IMR-90 (cell line): Measurements from ENCODE around the gene SLC38A6. TPM values are rescaled to one million over a fixed set of nuclear protein-coding genes. Genes with fewer than 3 reads are reported as not detected.

Experiments
- ATAC-seq: fragments of 200-7000 bp; cut with Tn5 transposase; 2 replicates; pipeline ENCODE4 v1.9.1; 2020; ENCODE audit warnings: low read depth, mild to moderate bottlenecking, moderate library complexity
- BruUV-seq: library from RNA; stranded (reverse); fragments of 400-500 nt; replicated peaks from 2 replicates; lab custom pipeline; 2021; lab: Mats Ljungman, UMichigan
- CTCF ChIA-PET: fragments of 300-600 bp; formaldehyde crosslinking; extraction: SDS; loops from one replicate; lab custom pipeline; 2021; ENCODE audit warnings: antibody characterized with exemption; lab: Yijun Ruan, JAX
- POLR2A ChIA-PET: fragments of 300-600 bp; sonication (Branson Sonifier 250); formaldehyde crosslinking; loops from one replicate; lab custom pipeline; 2022; ENCODE audit warnings: antibody characterized with exemption; ENCODE audit not compliant: unreplicated experiment; lab: Charles Lee
- DNase-seq: peaks from one replicate; pipeline ENCODE4 v3.0.0; 2013
- H2AFZ ChIP-seq: replicated peaks from 2 replicates; pipeline ENCODE3; 2013; ENCODE audit warnings: low read length, mild to moderate bottlenecking; ENCODE audit not compliant: poor library complexity
- H2AK5ac ChIP-seq: 2 replicates; pipeline ENCODE4 v1.6.1; 2013; ENCODE audit warnings: low read depth, low read length, inconsistent platforms
- H2AK9ac ChIP-seq: replicated peaks from 2 replicates; pipeline ENCODE3; 2013; ENCODE audit warnings: mild to moderate bottlenecking, low read depth, low read length, moderate library complexity; ENCODE audit not compliant: poor library complexity
- H2BK120ac ChIP-seq: 2 replicates; pipeline ENCODE4 v1.6.1; 2013; ENCODE audit warnings: low read depth, low read length, inconsistent platforms
- H2BK15ac ChIP-seq: 3 replicates; pipeline ENCODE4 v1.6.1; 2013; ENCODE audit warnings: low read depth, low read length, inconsistent platforms
- H2BK20ac ChIP-seq: 2 replicates; pipeline ENCODE4 v1.6.1; 2013; ENCODE audit warnings: low read depth, mild to moderate bottlenecking, inconsistent platforms, low read length, moderate library complexity
- H2BK5ac ChIP-seq: 2 replicates; pipeline ENCODE4 v1.6.1; 2013; ENCODE audit warnings: mild to moderate bottlenecking, low read depth, low read length, inconsistent platforms; ENCODE audit not compliant: poor library complexity, severe bottlenecking
- H3K14ac ChIP-seq: replicated peaks from 2 replicates; pipeline ENCODE4 v1.6.1; 2013; ENCODE audit warnings: low read depth, low read length, inconsistent platforms
- H3K18ac ChIP-seq: 2 replicates; pipeline ENCODE4 v1.6.1; 2013; ENCODE audit warnings: low read depth, low read length, control low read depth
- H3K23ac ChIP-seq: 2 replicates; pipeline ENCODE4 v1.6.1; 2013; ENCODE audit warnings: low read depth, low read length, inconsistent platforms
- H3K27ac ChIP-seq: 2 replicates; pipeline ENCODE4 v1.5.1; 2013; ENCODE audit warnings: mild to moderate bottlenecking, control low read depth, low read length; ENCODE audit not compliant: insufficient read depth
- H3K27me3 ChIP-seq: 2 replicates; pipeline ENCODE4 v1.6.1; 2013; ENCODE audit warnings: low read length; ENCODE audit not compliant: control insufficient read depth, insufficient read depth
- H3K36me3 ChIP-seq: 2 replicates; pipeline ENCODE4 v1.6.1; 2013; ENCODE audit warnings: low read length, mixed read lengths; ENCODE audit not compliant: control insufficient read depth, insufficient read depth
- H3K4ac ChIP-seq: 2 replicates; pipeline ENCODE4 v1.6.1; 2013; ENCODE audit warnings: low read depth, low read length, inconsistent platforms
- H3K4me1 ChIP-seq: 2 replicates; pipeline ENCODE4 v1.6.1; 2013; ENCODE audit warnings: low read length, mixed read lengths; ENCODE audit not compliant: control insufficient read depth, insufficient read depth
- H3K4me2 ChIP-seq: 2 replicates; pipeline ENCODE4 v1.6.1; 2013; ENCODE audit warnings: low read depth, mild to moderate bottlenecking, control low read depth, low read length, moderate library complexity
- H3K4me3 ChIP-seq: 2 replicates; pipeline ENCODE4 v1.5.1; 2013; ENCODE audit warnings: low read depth, mild to moderate bottlenecking, control low read depth, low read length, moderate library complexity; ENCODE audit not compliant: insufficient read depth
- H3K56ac ChIP-seq: 2 replicates; pipeline ENCODE4 v1.6.1; 2013; ENCODE audit warnings: low read length, inconsistent platforms; ENCODE audit not compliant: insufficient read depth; ENCODE audit errors: extremely low read depth
- H3K79me1 ChIP-seq, 2 experiments: 2 replicates each; pipeline ENCODE4 v1.6.1; 2013; ENCODE audit warnings: low read length in 2 of 2, inconsistent platforms in 1 of 2, low read depth in 1 of 2
- H3K9ac ChIP-seq: 2 replicates; pipeline ENCODE4 v1.6.1; 2013; ENCODE audit warnings: low read depth, low read length, control low read depth
- H3K9me1 ChIP-seq: 2 replicates; pipeline ENCODE4 v1.6.1; 2013; ENCODE audit warnings: low read length, inconsistent platforms; ENCODE audit not compliant: insufficient read depth
- H3K9me3 ChIP-seq: 2 replicates; pipeline ENCODE4 v1.6.1; 2013; ENCODE audit warnings: low read length; ENCODE audit not compliant: control insufficient read depth, insufficient read depth
- H4K20me1 ChIP-seq: 2 replicates; pipeline ENCODE4 v1.6.1; 2013; ENCODE audit warnings: low read length, inconsistent platforms; ENCODE audit not compliant: insufficient read depth
- H4K5ac ChIP-seq: 2 replicates; pipeline ENCODE4 v1.6.1; 2013; ENCODE audit warnings: mild to moderate bottlenecking, low read depth, low read length, control low read depth
- H4K8ac ChIP-seq, 2 experiments: 2 replicates each; pipeline ENCODE4 v1.6.1; 2013; ENCODE audit warnings: low read depth in 2 of 2, low read length in 2 of 2, control low read depth in 1 of 2, inconsistent platforms in 1 of 2
- H4K91ac ChIP-seq: 2 replicates; pipeline ENCODE4 v1.6.1; 2013; ENCODE audit warnings: low read depth, low read length, inconsistent platforms; ENCODE audit not compliant: insufficient read depth
- CEBPB ChIP-seq: IDR thresholded peaks from 2 replicates; pipeline ENCODE4 v1.6.1; 2012; ENCODE audit warnings: low read depth, low read length, improper control_type of control experiment
- ELK1 ChIP-seq: fragments of 150-350 bp; IDR thresholded peaks from 2 replicates; pipeline ENCODE4 v1.6.1; 2016; ENCODE audit warnings: low read depth, mild to moderate bottlenecking, low read length, moderate library complexity, borderline replicate concordance
- FOS ChIP-seq: fragments of 150-350 bp; IDR thresholded peaks from 2 replicates; pipeline ENCODE4 v1.6.1; 2016; ENCODE audit warnings: low read depth, low read length
- MAFK ChIP-seq: IDR thresholded peaks from 2 replicates; pipeline ENCODE4 v1.6.1; 2012; ENCODE audit warnings: low read depth, low read length, improper control_type of control experiment
- MAZ ChIP-seq: IDR thresholded peaks from 2 replicates; pipeline ENCODE4 v1.6.1; 2012; ENCODE audit warnings: low read depth, mild to moderate bottlenecking, low read length, improper control_type of control experiment, moderate library complexity, borderline replicate concordance
- RAD21 ChIP-seq: IDR thresholded peaks from 2 replicates; pipeline ENCODE4 v1.6.1; 2012; ENCODE audit warnings: low read length, improper control_type of control experiment
- RFX5 ChIP-seq: IDR thresholded peaks from 2 replicates; pipeline ENCODE4 v1.8.0; 2012; ENCODE audit warnings: low read depth, mild to moderate bottlenecking, low read length, moderate library complexity
- SMC3 ChIP-seq: fragments of 150-350 bp; IDR thresholded peaks from 2 replicates; pipeline ENCODE4 v1.6.1; 2016; ENCODE audit warnings: low read depth, mild to moderate bottlenecking, antibody characterized with exemption, low read length, moderate library complexity
- USF2 ChIP-seq: fragments of 150-350 bp; IDR thresholded peaks from 2 replicates; pipeline ENCODE4 v1.6.1; 2017; ENCODE audit warnings: mild to moderate bottlenecking, antibody characterized with exemption, low read length, low read depth
- WGBS, 2 experiments: methylation state at CpG; one replicate each; pipeline versions ENCODE4 v1.1.5 to v1.1.7; 2013; ENCODE audit warnings: missing lambda C conversion rate in 2 of 2; ENCODE audit not compliant: insufficient read length in 1 of 2; ENCODE audit errors: extremely low coverage in 2 of 2; 5-methylcytosine and 5-hydroxymethylcytosine counted together
- dilution Hi-C: fragments of 300-500 bp; cut with HindIII; formaldehyde crosslinking; loops from one replicate; pipeline ENCODE4 v1.14.3; 2018; ENCODE audit warnings: low sequenced_read_pairs; ENCODE audit not compliant: unreplicated experiment
- in situ Hi-C: fragments of 300-500 bp; cut with MboI; formaldehyde crosslinking; loops from 3 replicates; pipeline ENCODE4 v1.14.3; 2019; ENCODE audit warnings: low sequenced_read_pairs, inconsistent platforms, mixed read lengths
- intact Hi-C: fragments of 100-400 bp; cut with micrococcal nuclease; formaldehyde crosslinking; loops from 2 replicates; pipeline ENCODE4 v1.10.0; 2022
- polyA plus RNA-seq, 3 experiments: library from polyadenylated mRNA; depleted of rRNA; stranded (reverse); fragments of >200 nt; gene quantifications; 2 replicates each; pipeline ENCODE4 v1.2.3, GENCODE V29; 2012; ENCODE audit warnings: low replicate concordance in 1 of 3
- total RNA-seq: library from RNA; depleted of rRNA; stranded (reverse); fragments of >200 nt; gene quantifications from 2 replicates; pipeline ENCODE4 v1.2.3, GENCODE V29; 2012

Gene SLC38A6
- total and polyA plus RNA-seq, 2 of the 4 experiments (the other 2 are of a cell fraction): 15.5 to 18.3 TPM

GRCh38 chr14:60951776-60952435 lies 29.1 kb upstream of the SLC38A6 start:
- Histone ChIP-seq H2BK5ac (no peak overlapping the region), H3K56ac (no peak overlapping the region), H4K8ac (no peak overlapping the region), H4K20me1 (no peaks in the 10 kb centered on the region), H2BK120ac (no peak overlapping the region), H2AFZ (no peak overlapping the region), H3K18ac (no peak overlapping the region), H2BK15ac (no peak overlapping the region), H3K9me3 (no peaks in the 10 kb centered on the region), H4K5ac (no peak overlapping the region), H3K4me2 (no peak overlapping the region), H2BK20ac (no peak overlapping the region), H2AK5ac (no peak overlapping the region), H3K27ac (no peak overlapping the region), H3K36me3 (no peaks in the 10 kb centered on the region), H3K14ac (no peak overlapping the region), H3K23ac (no peak overlapping the region), H4K91ac (no peak overlapping the region), H3K27me3 (no peaks in the 10 kb centered on the region), H3K4me3 (no peak overlapping the region), H3K9me1 (no peaks in the 10 kb centered on the region), H3K9ac (no peak overlapping the region), H2AK9ac (no peak overlapping the region), H3K4me1 (no peaks in the 10 kb centered on the region; the same call in 1 of the 2 replicates), H3K4ac (no peak overlapping the region), H3K79me1 (peaks cover 0 to 3% of the 10 kb centered on the region in 2 experiments; a peak in 3 of 4 replicates)
- dilution Hi-C loops (no loop called here), intact Hi-C loops (no loop called here), in situ Hi-C loops (no loop called here)
- no peak for ATAC-seq
- DNase-seq: no peak
- ChIA-PET CTCF (no interaction called here), POLR2A (no interaction called here)
- no CpG with 5 or more reads among the region's 3 CpGs for WGBS, 2 experiments
- TF ChIP-seq FOS: no peak
- TF ChIP-seq ELK1: no peak
- TF ChIP-seq CEBPB: no peak
- TF ChIP-seq MAZ: no peak
- TF ChIP-seq RFX5: no peak
- no peak for TF ChIP-seq RAD21
- no peak for TF ChIP-seq MAFK
- no peak for TF ChIP-seq SMC3
- no peak for TF ChIP-seq USF2
- BruUV-seq: no TSS peak
